HepG2 (cell line): ENCODE results near the gene MKRN2OS. TPM values are rescaled to one million over a fixed set of nuclear protein-coding genes. Genes with fewer than 3 reads are reported as not detected.

Experiments used
- CEBPG ChIP-seq: IDR thresholded peaks from 2 replicates; pipeline ENCODE4 v1.6.1; 2016
- KMT2B ChIP-seq: IDR thresholded peaks from 2 replicates; pipeline ENCODE4 v1.6.1; 2016; ENCODE audit warnings: missing genetic modification reagents, missing compliant biosample characterization
- NFYB ChIP-seq: sonication (generic); formaldehyde crosslinking; IDR thresholded peaks from 2 replicates; pipeline ENCODE4 v1.4.0; 2020; ENCODE audit warnings: missing genetic modification reagents
- ONECUT2 ChIP-seq: sonication (generic); formaldehyde crosslinking; IDR thresholded peaks from 2 replicates; pipeline ENCODE4 v1.4.0; 2020; ENCODE audit warnings: missing genetic modification reagents
- ZNF263 ChIP-seq: sonication (generic); formaldehyde crosslinking; IDR thresholded peaks from 2 replicates; pipeline ENCODE4 v1.4.0; 2020; ENCODE audit warnings: missing genetic modification reagents
- ZNF781 ChIP-seq: sonication (generic); formaldehyde crosslinking; IDR thresholded peaks from 2 replicates; pipeline ENCODE4 v1.5.1; 2020; ENCODE audit warnings: borderline replicate concordance, mild to moderate bottlenecking, missing genetic modification reagents; ENCODE audit errors: not compliant biosample characterization
- ZZZ3 ChIP-seq: sonication (generic); formaldehyde crosslinking; IDR thresholded peaks from 2 replicates; pipeline ENCODE4 v1.4.0; 2020; ENCODE audit warnings: missing genetic modification reagents, mild to moderate bottlenecking, borderline replicate concordance
- polyA plus RNA-seq, 8 experiments: library from polyadenylated mRNA; depleted of rRNA in 3 of 8; stranded (reverse) in 7 of 8; unstranded in 1 of 8; fragments of >200 nt; fragmentation: Illumina TruSeq in 4 of 8; extraction: Trizol in 4 of 8; gene quantifications; 2 replicates each; pipeline versions ENCODE4 v1.2.1 to v1.2.3, GENCODE V29; 2011 to 2016; ENCODE audit warnings: low read depth in 4 of 8, missing spikeins in 1 of 8, mixed read lengths in 1 of 8; ENCODE audit not compliant: insufficient read depth in 1 of 8
- total RNA-seq, 5 experiments: library from RNA; depleted of rRNA; stranded (reverse); fragments of >200 nt; fragmentation: Illumina TruSeq; extraction: Trizol; gene quantifications; 2 replicates each; pipeline ENCODE4 v1.2.3, GENCODE V29; 2016; ENCODE audit warnings: low read depth in 1 of 5
- TF ChIP-seq, protein P1 (sequence below): sonication (generic); formaldehyde crosslinking; IDR thresholded peaks from 2 replicates; pipeline ENCODE4 v1.8.0; 2022; ENCODE audit warnings: missing genetic modification reagents, mild to moderate bottlenecking, moderate library complexity, borderline replicate concordance
- TF ChIP-seq, protein P2 (sequence below): sonication (generic); formaldehyde crosslinking; IDR thresholded peaks from 2 replicates; pipeline ENCODE4 v1.8.1; 2023; ENCODE audit warnings: mild to moderate bottlenecking, missing genetic modification reagents
- TF ChIP-seq, protein P3 (sequence below): IDR thresholded peaks from 2 replicates; pipeline ENCODE4 v1.6.1; 2016; ENCODE audit warnings: missing biosample characterization, missing genetic modification reagents, low read depth
- TF ChIP-seq, protein P4 (sequence below): sonication (generic); IDR thresholded peaks from 2 replicates; pipeline ENCODE4 v1.6.1; 2016; ENCODE audit warnings: low read depth, borderline replicate concordance
- TF ChIP-seq, protein P5 (sequence below): sonication (generic); formaldehyde crosslinking; IDR thresholded peaks from one replicate; pipeline ENCODE4 v1.5.1; 2020; ENCODE audit warnings: mild to moderate bottlenecking, missing genetic modification reagents; ENCODE audit errors: not compliant biosample characterization

The MKRN2OS gene
- total and polyA plus RNA-seq, 2 of the 13 experiments (the other 11 are each of a cell fraction or from before 2014, with no cell fraction given), result not detected

DNA sequence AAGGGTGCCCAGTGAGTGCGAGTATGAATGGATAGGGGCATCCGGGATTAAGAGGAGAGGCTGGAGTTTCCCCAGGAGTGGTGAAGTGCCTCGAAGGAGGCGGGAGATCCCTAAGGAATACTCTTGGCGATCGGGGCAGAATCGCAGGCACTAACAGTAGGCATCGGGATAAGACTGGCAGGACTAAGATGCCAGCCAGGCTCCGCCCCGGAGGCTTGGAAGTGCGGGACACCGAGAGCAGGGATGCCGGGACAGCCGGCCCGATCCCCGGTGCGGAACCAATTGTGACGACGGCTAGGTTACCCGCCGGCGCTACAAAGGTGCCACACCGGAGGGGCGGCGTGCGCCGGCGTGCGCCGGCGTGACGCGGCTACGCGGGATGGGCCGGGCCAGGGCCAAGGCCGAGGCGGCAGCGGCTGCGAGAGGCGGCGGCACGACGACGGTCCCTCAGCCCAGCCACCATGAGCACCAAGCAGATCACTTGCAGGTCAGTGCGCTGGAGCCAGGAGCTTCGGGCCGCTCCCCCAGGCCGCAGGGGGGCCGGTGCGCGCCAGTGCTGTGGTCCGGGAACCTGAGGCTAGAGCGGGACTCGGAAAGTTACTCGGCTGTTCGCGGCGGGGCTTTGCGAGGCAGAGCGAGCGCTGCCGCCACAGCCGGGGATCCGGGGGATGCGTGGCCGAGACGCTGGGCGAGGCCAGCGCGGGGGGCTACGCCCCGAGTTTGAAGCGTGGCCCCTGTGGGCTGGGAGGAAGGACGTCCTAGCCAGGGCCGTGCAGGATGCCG, 11.6 kb upstream of the MKRN2OS start, which contains the start of gene MKRN2 (continued):
- TF ChIP-seq, protein P1, sequence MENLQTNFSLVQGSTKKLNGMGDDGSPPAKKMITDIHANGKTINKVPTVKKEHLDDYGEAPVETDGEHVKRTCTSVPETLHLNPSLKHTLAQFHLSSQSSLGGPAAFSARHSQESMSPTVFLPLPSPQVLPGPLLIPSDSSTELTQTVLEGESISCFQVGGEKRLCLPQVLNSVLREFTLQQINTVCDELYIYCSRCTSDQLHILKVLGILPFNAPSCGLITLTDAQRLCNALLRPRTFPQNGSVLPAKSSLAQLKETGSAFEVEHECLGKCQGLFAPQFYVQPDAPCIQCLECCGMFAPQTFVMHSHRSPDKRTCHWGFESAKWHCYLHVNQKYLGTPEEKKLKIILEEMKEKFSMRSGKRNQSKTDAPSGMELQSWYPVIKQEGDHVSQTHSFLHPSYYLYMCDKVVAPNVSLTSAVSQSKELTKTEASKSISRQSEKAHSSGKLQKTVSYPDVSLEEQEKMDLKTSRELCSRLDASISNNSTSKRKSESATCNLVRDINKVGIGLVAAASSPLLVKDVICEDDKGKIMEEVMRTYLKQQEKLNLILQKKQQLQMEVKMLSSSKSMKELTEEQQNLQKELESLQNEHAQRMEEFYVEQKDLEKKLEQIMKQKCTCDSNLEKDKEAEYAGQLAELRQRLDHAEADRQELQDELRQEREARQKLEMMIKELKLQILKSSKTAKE (CRISPR knock-in tag), result no peak
- TF ChIP-seq ZZZ3, result no peak
- TF ChIP-seq ZNF781 (CRISPR knock-in tag), result no peak
- peak; percentile 51; the same call in 1 of the 2 replicates for TF ChIP-seq ZNF263
- no peak; the same call in 1 of the 2 replicates for TF ChIP-seq CEBPG (CRISPR knock-in tag)
- TF ChIP-seq, protein P2, sequence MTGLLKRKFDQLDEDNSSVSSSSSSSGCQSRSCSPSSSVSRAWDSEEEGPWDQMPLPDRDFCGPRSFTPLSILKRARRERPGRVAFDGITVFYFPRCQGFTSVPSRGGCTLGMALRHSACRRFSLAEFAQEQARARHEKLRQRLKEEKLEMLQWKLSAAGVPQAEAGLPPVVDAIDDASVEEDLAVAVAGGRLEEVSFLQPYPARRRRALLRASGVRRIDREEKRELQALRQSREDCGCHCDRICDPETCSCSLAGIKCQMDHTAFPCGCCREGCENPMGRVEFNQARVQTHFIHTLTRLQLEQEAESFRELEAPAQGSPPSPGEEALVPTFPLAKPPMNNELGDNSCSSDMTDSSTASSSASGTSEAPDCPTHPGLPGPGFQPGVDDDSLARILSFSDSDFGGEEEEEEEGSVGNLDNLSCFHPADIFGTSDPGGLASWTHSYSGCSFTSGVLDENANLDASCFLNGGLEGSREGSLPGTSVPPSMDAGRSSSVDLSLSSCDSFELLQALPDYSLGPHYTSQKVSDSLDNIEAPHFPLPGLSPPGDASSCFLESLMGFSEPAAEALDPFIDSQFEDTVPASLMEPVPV, result peak; percentile 80; the same call in 1 of the 2 replicates
- TF ChIP-seq, protein P3, sequence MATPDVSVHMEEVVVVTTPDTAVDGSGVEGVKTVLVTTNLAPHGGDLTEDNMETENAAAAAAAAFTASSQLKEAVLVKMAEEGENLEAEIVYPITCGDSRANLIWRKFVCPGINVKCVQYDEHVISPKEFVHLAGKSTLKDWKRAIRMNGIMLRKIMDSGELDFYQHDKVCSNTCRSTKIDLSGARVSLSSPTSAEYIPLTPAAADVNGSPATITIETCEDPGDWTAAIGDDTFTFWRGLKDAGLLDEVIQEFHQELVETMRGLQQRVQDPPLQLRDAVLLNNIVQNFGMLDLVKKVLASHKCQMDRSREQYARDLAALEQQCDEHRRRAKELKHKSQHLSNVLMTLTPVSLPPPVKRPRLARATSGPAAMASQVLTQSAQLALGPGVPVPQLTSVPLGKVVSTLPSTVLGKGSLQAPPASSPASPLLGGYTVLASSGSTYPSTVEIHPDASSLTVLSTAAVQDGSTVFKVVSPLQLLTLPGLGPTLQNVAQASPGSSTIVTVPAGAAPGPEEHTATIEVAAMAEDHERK (CRISPR knock-in tag), result peak; percentile 97
- no peak for TF ChIP-seq ONECUT2 (CRISPR knock-in tag)
- peak; percentile 92 for TF ChIP-seq KMT2B (CRISPR knock-in tag)
- no peak for TF ChIP-seq NFYB (CRISPR knock-in tag)
- TF ChIP-seq, protein P4, sequence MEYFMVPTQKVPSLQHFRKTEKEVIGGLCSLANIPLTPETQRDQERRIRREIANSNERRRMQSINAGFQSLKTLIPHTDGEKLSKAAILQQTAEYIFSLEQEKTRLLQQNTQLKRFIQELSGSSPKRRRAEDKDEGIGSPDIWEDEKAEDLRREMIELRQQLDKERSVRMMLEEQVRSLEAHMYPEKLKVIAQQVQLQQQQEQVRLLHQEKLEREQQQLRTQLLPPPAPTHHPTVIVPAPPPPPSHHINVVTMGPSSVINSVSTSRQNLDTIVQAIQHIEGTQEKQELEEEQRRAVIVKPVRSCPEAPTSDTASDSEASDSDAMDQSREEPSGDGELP, result peak; percentile 12; the same call in 1 of the 2 replicates
- TF ChIP-seq, protein P5, sequence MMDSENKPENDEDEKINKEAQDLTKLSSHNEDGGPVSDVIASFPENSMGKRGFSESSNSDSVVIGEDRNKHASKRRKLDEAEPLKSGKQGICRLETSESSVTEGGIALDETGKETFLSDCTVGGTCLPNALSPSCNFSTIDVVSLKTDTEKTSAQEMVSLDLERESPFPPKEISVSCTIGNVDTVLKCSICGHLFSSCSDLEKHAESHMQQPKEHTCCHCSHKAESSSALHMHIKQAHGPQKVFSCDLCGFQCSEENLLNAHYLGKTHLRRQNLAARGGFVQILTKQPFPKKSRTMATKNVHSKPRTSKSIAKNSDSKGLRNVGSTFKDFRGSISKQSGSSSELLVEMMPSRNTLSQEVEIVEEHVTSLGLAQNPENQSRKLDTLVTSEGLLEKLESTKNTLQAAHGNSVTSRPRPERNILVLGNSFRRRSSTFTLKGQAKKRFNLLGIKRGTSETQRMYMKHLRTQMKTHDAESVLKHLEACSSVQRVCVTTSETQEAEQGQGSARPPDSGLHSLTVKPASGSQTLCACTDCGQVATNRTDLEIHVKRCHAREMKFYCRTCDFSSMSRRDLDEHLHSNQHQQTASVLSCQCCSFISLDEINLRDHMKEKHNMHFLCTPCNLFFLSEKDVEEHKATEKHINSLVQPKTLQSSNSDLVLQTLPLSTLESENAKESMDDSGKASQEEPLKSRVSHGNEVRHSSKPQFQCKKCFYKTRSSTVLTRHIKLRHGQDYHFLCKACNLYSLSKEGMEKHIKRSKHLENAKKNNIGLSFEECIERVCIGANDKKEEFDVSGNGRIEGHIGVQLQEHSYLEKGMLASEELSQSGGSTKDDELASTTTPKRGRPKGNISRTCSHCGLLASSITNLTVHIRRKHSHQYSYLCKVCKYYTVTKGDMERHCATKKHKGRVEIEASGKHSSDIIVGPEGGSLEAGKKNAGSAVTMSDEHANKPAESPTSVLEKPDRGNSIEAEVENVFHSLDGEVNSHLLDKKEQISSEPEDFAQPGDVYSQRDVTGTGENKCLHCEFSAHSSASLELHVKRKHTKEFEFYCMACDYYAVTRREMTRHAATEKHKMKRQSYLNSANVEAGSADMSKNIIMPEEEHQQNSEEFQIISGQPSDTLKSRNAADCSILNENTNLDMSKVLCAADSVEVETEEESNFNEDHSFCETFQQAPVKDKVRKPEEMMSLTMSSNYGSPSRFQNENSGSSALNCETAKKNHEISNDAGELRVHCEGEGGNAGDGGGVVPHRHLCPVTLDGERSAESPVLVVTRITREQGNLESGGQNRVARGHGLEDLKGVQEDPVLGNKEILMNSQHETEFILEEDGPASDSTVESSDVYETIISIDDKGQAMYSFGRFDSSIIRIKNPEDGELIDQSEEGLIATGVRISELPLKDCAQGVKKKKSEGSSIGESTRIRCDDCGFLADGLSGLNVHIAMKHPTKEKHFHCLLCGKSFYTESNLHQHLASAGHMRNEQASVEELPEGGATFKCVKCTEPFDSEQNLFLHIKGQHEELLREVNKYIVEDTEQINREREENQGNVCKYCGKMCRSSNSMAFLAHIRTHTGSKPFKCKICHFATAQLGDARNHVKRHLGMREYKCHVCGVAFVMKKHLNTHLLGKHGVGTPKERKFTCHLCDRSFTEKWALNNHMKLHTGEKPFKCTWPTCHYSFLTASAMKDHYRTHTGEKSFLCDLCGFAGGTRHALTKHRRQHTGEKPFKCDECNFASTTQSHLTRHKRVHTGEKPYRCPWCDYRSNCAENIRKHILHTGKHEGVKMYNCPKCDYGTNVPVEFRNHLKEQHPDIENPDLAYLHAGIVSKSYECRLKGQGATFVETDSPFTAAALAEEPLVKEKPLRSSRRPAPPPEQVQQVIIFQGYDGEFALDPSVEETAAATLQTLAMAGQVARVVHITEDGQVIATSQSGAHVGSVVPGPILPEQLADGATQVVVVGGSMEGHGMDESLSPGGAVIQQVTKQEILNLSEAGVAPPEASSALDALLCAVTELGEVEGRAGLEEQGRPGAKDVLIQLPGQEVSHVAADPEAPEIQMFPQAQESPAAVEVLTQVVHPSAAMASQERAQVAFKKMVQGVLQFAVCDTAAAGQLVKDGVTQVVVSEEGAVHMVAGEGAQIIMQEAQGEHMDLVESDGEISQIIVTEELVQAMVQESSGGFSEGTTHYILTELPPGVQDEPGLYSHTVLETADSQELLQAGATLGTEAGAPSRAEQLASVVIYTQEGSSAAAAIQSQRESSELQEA, result peak; percentile 84
